Measurements from ENCODE around the gene CLIC4. TPM values are rescaled to one million over a fixed set of nuclear protein-coding genes. Genes with fewer than 3 reads are reported as not detected.
"Not testable (repeated sequence)": the region's sequence is repeated elsewhere in the genome, so short reads cannot be mapped to it uniquely, and the experiment has no call there.

The CLIC4 gene
- total RNA-seq, 1 donor, result 966 TPM

- TF ChIP-seq, protein P1, sequence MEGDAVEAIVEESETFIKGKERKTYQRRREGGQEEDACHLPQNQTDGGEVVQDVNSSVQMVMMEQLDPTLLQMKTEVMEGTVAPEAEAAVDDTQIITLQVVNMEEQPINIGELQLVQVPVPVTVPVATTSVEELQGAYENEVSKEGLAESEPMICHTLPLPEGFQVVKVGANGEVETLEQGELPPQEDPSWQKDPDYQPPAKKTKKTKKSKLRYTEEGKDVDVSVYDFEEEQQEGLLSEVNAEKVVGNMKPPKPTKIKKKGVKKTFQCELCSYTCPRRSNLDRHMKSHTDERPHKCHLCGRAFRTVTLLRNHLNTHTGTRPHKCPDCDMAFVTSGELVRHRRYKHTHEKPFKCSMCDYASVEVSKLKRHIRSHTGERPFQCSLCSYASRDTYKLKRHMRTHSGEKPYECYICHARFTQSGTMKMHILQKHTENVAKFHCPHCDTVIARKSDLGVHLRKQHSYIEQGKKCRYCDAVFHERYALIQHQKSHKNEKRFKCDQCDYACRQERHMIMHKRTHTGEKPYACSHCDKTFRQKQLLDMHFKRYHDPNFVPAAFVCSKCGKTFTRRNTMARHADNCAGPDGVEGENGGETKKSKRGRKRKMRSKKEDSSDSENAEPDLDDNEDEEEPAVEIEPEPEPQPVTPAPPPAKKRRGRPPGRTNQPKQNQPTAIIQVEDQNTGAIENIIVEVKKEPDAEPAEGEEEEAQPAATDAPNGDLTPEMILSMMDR (IDR thresholded peaks at IDR 0.05; ENCODE audit: insufficient read depth, low read length), result no peak
- H3K4me3 ChIP-seq (ENCODE audit: low read depth, low read length), result no peak overlapping the region
- no peak for DNase-seq (ENCODE audit: low read depth)
These were observed 23.7 kb upstream of the CLIC4 start for GRCh38 chr1:24721533-24721932.

- peak overlapping the region; percentile 18 for H3K4me3 ChIP-seq (ENCODE audit: low read depth, low read length)
- not testable (repeated sequence) for DNase-seq (ENCODE audit: low read depth)
These were observed 22.9 kb upstream of the CLIC4 start for GRCh38 chr1:24722073-24723035.

DNA sequence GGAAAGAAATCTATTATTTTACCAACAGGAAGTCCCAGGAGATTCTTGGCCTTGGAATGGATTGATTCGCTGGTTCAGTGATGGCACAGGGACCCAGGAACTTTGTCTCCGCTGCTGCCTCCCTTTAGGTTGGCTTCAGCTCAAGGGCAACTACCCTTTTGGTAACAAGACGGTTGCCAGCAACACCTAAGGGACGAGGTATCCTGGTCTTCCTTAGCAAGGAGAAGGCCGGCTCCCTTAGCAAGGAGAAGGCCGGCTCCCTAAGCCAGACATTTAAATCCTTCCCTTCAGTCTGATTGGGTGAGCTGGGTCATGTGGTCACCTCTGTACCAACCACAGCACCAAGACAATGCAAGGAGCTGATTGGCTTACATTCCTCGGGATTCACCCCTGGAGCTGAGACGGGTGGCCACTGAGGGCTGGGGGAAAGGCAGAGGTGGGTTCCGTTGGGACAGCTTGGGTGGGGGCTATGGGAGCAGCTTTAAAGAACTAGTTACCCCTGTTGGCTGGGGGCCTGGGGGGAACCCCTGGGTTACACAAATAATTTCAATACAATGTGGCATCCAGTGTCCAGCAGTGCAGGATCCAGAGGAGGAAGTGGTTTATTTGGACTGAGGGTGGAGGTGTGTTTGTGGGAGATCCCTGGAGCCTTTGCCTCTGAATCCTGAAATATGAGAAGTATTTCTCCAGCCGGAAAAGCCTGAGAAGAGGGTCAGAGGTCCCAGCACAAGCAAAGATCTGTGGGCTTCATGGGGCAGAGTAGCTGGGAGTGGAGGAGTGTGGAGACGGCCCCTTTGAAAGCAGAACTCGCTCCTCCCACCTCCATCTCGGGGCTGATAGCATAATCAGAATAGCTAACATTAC lies 20.7 kb upstream of the CLIC4 start:
- TF ChIP-seq, protein P1 (IDR thresholded peaks at IDR 0.05; ENCODE audit: insufficient read depth, low read length), result no peak
- peak; percentile 68 for DNase-seq (ENCODE audit: low read depth)
- H3K4me3 ChIP-seq (ENCODE audit: low read depth, low read length), result no peak overlapping the region

DNA sequence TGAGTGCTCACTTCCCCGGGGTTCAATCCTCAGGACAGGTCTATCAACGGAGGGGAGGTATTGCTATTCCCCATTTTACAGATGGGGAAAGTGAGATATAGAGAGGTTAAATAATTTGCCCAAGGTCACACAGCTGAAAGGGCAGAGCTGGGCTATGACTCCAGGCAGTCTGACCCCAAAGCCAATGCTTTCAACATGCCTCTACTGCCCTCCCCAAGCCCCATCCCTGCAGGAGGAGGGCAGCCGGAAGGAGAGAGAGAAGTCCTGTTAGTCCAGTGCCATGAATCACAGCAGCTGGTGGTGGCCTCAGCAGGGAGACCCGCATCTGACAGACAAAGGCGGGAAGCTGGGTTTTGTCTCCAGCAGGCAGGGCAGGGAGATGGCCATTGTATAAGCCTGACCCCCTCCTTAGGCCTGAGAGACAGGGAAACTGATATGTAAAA lies 20.0 kb upstream of the CLIC4 start:
- DNase-seq (ENCODE audit: low read depth), result no peak
- TF ChIP-seq, protein P1 (IDR thresholded peaks at IDR 0.05; ENCODE audit: insufficient read depth, low read length), result no peak
- no peak overlapping the region for H3K4me3 ChIP-seq (ENCODE audit: low read depth, low read length)

- TF ChIP-seq, protein P1 (IDR thresholded peaks at IDR 0.05; ENCODE audit: insufficient read depth, low read length), result no peak
- H3K4me3 ChIP-seq (ENCODE audit: low read depth, low read length), result no peak overlapping the region
- no peak for DNase-seq (ENCODE audit: low read depth)
These were observed 18.5 kb upstream of the CLIC4 start for GRCh38 chr1:24726741-24727140.

DNA sequence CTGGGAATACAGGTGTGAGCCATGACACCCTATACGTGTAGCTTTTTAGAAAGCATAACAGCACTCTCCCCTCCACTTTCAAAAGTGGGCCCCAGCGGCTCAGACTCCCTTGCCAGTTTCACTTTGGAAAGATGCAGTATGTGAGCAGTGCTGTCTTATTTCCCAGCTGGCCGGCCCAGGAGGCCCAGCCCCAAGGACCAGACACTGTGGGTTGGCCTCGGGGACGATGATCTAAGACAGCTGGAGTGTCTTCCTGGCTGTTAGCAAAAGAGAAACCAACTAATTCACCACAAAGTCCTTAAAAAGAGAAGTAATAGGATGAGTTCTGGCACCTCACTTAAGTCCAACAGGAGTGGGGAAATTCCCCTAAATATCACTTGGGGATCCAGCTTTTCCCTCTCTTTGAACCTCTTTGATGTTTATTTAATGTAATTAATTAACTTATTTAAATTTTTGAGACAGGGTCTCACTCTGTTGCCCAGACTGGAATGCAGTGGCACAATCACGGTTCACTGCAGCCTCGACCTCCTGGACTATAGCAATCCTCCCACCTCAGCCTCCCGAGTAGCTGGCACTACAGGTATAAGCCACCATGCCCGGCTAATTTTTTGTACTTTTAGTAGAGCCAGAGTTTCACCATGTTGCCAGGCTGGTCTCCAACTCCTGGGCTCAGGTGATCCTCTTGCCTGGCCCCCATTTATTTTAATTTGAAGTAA lies 17.6 kb upstream of the CLIC4 start:
- peak overlapping the region; percentile 9 for H3K4me3 ChIP-seq (ENCODE audit: low read depth, low read length)
- DNase-seq (ENCODE audit: low read depth), result peak; percentile 82
- TF ChIP-seq, protein P1 (IDR thresholded peaks at IDR 0.05; ENCODE audit: insufficient read depth, low read length), result no peak

All from fibroblast of the aortic adventitia (primary cell).